Lung (tissue), 12 donors: ENCODE results near the gene TRPC4AP. TPM values are rescaled to one million over a fixed set of nuclear protein-coding genes. Genes with fewer than 3 reads are reported as not detected.

ENCODE experiments used
- ATAC-seq: fragments of 200-7000 bp; cut with Tn5 transposase; one replicate; pipeline ENCODE4 v1.9.1; 2020; ENCODE audit warnings: moderate number of reproducible peaks; ENCODE audit not compliant: insufficient read depth, low FRiP score
- DNase-seq, 3 donors: peaks; one replicate each; pipeline ENCODE4 v3.0.0-alpha.2; 2013 to 2017
- H3K27ac ChIP-seq, 2 donors: one replicate each; pipeline ENCODE4 v1.5.1; 2013; ENCODE audit warnings: mild to moderate bottlenecking in 2 of 2, moderate library complexity in 2 of 2, control low read depth in 1 of 2, inconsistent platforms in 1 of 2, low read depth in 1 of 2, low read length in 1 of 2
- H3K27me3 ChIP-seq, 3 donors: one replicate each; pipeline ENCODE4 v1.5.1; 2013; ENCODE audit warnings: low read length in 2 of 3; ENCODE audit not compliant: control insufficient read depth in 3 of 3, insufficient read depth in 3 of 3
- H3K36me3 ChIP-seq, 4 donors: one replicate each; pipeline ENCODE4 v1.5.1; 2013; ENCODE audit warnings: low read length in 4 of 4, mild to moderate bottlenecking in 1 of 4, moderate library complexity in 1 of 4; ENCODE audit not compliant: control insufficient read depth in 4 of 4, insufficient read depth in 4 of 4
- H3K4me1 ChIP-seq, 5 donors: one replicate each; pipeline ENCODE4 v1.5.1; 2013; ENCODE audit warnings: low read length in 5 of 5, mild to moderate bottlenecking in 2 of 5, moderate library complexity in 1 of 5; ENCODE audit not compliant: control insufficient read depth in 5 of 5, insufficient read depth in 5 of 5
- H3K4me3 ChIP-seq: one replicate; pipeline ENCODE4 v1.5.1; 2013; ENCODE audit warnings: mild to moderate bottlenecking, control low read depth, moderate library complexity
- H3K9ac ChIP-seq, 2 donors: one replicate each; pipeline ENCODE4 v1.5.1; 2013; ENCODE audit warnings: low read length in 2 of 2, control low read depth in 1 of 2; ENCODE audit not compliant: insufficient read depth in 1 of 2
- H3K9me3 ChIP-seq, 4 donors: one replicate each; pipeline ENCODE4 v1.5.1; 2013; ENCODE audit warnings: low read length in 3 of 4, mild to moderate bottlenecking in 1 of 4, moderate library complexity in 1 of 4; ENCODE audit not compliant: control insufficient read depth in 4 of 4, insufficient read depth in 3 of 4
- WGBS, 2 donors: extraction: QIAGEN DNeasy Blood & Tissue Kit; methylation state at CpG; one replicate each; pipeline ENCODE4 v1.1.7; 2013; 5-methylcytosine and 5-hydroxymethylcytosine counted together
- polyA plus RNA-seq, 2 donors: library from polyadenylated mRNA; stranded (reverse); fragments of 200-250 nt; gene quantifications; one replicate each; pipeline ENCODE4 v1.2.1, GENCODE V29; 2013
- total RNA-seq, 2 donors: library from RNA; depleted of rRNA in 1 of 2; stranded (reverse); fragments of >200 nt in 1 of 2; gene quantifications; one replicate each; pipeline ENCODE4 v1.2.1, GENCODE V29; 2014 to 2021
- TF ChIP-seq, protein P1 (sequence below): IDR thresholded peaks from 2 replicates; pipeline ENCODE4 v1.5.1; 2012; ENCODE audit warnings: mild to moderate bottlenecking; ENCODE audit errors: control extremely low read depth, extremely low read depth
- donor health status: control.
- donor health status: control.
- donor health status: Bipolar disorder and iron deficiency.
- donor health status: healthy.
- donor health status: DM: yes; HTN: yes; CAD: no.

TRPC4AP gene
- total and polyA plus RNA-seq, 4 donors: 37.6 to 62.5 (median 50.2) TPM

DNA sequence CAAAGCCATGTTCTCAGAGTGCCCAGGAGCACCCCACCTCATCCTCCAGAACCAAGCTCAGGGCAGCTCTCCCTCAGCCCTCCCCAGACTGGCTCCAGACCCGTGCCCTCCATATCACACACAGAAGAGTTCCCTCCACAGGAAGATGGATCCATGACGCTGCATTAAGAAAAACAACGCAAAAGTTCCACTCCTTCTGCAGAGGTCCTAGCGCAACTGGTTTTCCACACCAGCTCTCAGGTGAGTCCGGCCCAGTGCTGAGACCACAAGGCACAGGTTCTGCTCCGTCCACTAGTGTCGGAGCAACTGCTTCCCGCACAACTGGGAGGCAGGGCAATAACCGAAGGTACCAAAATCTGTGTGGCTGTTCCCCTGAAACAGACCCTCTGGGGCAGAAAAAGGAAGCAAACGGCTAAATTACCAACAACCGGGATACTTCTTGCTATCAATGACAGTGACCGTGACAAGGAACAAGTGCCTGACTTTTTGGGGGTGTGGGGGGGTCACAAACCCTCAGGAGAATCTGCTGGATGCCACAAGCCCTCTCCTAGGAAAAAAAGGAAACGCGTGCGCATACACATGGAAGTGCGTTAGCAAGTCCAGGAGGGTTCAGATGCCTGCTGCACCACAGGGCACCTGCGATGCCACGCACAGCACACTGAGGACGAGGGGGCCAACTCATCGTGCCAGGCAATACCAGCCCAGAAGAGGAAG, 87.7 kb downstream of the TRPC4AP start:
- Histone ChIP-seq H3K4me3 (no peak overlapping the region), H3K27ac (no peak overlapping the region), H3K9ac (no peak overlapping the region), H3K9me3 (no peaks in the 10 kb centered on the region), H3K4me1 (no peaks in the 10 kb centered on the region), H3K27me3 (no peaks in the 10 kb centered on the region), H3K36me3 (peaks cover 24 to 93% (median 53%) of the 10 kb centered on the region in 4 donors)
- ATAC-seq (no peak), DNase-seq (no peak)
- TF ChIP-seq, protein P1, sequence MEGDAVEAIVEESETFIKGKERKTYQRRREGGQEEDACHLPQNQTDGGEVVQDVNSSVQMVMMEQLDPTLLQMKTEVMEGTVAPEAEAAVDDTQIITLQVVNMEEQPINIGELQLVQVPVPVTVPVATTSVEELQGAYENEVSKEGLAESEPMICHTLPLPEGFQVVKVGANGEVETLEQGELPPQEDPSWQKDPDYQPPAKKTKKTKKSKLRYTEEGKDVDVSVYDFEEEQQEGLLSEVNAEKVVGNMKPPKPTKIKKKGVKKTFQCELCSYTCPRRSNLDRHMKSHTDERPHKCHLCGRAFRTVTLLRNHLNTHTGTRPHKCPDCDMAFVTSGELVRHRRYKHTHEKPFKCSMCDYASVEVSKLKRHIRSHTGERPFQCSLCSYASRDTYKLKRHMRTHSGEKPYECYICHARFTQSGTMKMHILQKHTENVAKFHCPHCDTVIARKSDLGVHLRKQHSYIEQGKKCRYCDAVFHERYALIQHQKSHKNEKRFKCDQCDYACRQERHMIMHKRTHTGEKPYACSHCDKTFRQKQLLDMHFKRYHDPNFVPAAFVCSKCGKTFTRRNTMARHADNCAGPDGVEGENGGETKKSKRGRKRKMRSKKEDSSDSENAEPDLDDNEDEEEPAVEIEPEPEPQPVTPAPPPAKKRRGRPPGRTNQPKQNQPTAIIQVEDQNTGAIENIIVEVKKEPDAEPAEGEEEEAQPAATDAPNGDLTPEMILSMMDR: no peak
- WGBS, 2 donors: 93 to 94% methylated on average over 20 of the region's 20 CpGs

DNA sequence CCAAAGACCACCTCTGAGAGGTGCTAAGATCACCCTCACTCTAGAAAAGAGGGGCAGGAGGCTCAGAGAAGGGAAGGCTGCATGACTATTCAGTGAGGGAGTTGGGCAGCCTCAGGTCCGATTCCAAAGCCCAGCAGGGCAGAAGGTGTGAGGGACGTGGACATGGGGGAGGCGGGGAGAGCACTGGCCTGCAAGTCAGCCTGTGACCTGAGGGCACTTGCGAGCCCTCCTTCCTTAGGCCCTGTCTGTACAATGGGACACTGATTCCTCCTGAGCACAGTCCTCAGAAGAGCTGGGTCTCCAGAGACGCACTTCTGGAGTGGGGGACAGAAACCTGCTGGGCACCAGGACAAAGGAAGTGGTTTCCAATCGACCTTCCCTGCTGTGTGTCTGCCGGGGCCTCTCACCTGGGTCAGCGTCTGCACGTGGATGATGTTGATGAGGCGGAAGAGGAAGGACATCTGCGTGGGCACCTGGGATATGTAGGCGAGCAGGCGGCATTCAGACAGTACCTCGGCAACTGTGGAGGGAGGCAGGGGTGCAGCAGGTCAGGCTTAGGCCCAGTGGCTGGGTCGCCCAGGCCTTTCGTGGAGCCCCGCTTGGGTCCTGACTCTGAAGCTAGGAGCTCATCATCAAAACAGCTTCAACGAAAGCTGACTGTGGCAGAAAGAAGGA, 88.4 kb downstream of the TRPC4AP start:
- no peak for ATAC-seq
- Histone ChIP-seq H3K9me3 (no peaks in the 10 kb centered on the region), H3K27ac (no peak overlapping the region), H3K4me3 (no peak overlapping the region), H3K4me1 (no peaks in the 10 kb centered on the region), H3K36me3 (peaks cover 24 to 95% (median 48%) of the 10 kb centered on the region in 4 donors), H3K27me3 (no peaks in the 10 kb centered on the region), H3K9ac (no peak overlapping the region)
- TF ChIP-seq, protein P1: no peak
- no peak for DNase-seq
- 88 to 92% methylated on average over 18 of the region's 18 CpGs for WGBS, 2 donors

DNA sequence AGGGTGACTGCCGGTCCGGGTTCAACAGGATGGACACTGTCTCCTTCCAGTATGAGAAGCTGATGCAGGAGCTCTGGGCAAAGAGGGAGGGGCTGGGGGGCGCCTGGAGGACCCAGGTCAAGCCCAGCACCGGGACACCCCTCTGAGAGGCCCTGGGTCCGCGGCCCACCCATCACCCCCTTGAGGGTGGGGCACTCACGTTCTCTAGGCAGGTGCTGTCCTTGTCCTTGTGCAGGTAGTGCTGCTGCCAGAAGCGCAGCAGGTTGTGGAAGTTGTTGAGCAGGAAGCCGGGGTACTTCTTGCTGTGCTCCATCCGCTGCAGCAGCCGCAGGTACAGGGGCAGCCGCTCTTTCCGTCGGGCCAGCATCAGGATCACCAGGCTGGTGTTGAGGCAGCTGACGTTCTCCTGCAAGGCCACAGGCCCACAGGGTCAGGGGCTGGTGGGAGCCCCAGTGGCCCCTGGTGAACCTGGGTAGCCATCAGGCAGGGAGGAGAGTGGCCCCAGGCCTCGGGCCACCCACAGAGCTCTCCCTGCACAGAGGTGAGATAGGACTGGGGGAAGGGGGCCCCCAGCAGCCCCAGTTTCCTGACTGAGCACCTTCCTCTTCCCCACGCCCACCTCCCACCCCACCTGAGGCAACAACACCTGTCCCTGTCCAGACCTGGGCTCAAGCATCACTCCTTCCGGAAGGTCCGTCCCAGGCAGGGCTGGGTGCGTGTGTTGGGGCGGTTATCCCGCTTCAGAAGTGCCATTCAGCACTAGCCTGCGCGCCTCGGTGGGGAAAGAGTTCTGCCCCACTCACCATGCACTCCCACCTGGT, 89.2 kb downstream of the TRPC4AP start:
- TF ChIP-seq, protein P1: no peak
- H3K36me3 ChIP-seq: peaks cover 24 to 95% (median 46%) of the 10 kb centered on the region in 4 donors
- WGBS, 2 donors: 94 to 95% methylated on average over 24 to 25 of the region's 25 CpGs
- H3K4me3 ChIP-seq: no peak overlapping the region
- H3K9ac ChIP-seq: no peak overlapping the region
- ATAC-seq (no peak), DNase-seq (no peak)
- H3K4me1 ChIP-seq: no peaks in the 10 kb centered on the region
- H3K9me3 ChIP-seq: no peaks in the 10 kb centered on the region
- no peak overlapping the region for H3K27ac ChIP-seq
- H3K27me3 ChIP-seq: no peaks in the 10 kb centered on the region
